KOPT-K1 (cell line): ENCODE data around the gene NPHP1.
"Not testable (repeated sequence)": the region's sequence is repeated elsewhere in the genome, so short reads cannot be mapped to it uniquely, and the experiment has no call there.

Experiments
- H3K27ac ChIP-seq: fragments of 200-600 bp; sonication (generic); 2 replicates; pipeline ENCODE4 v1.5.1; 2016; ENCODE audit warnings: antibody characterized with exemption, mild to moderate bottlenecking, low read depth, low read length; ENCODE audit not compliant: poor library complexity, severe bottlenecking
- H3K36me3 ChIP-seq: fragments of 200-600 bp; sonication (generic); 2 replicates; pipeline ENCODE4 v1.5.1; 2017; ENCODE audit warnings: antibody characterized with exemption, mild to moderate bottlenecking, low read length, moderate library complexity; ENCODE audit not compliant: insufficient read depth
- H3K9me3 ChIP-seq: fragments of 200-600 bp; sonication (generic); 2 replicates; pipeline ENCODE4 v1.5.1; 2017; ENCODE audit warnings: antibody characterized with exemption, low read length, mild to moderate bottlenecking; ENCODE audit not compliant: insufficient read depth, poor library complexity, severe bottlenecking

Gene NPHP1

DNA sequence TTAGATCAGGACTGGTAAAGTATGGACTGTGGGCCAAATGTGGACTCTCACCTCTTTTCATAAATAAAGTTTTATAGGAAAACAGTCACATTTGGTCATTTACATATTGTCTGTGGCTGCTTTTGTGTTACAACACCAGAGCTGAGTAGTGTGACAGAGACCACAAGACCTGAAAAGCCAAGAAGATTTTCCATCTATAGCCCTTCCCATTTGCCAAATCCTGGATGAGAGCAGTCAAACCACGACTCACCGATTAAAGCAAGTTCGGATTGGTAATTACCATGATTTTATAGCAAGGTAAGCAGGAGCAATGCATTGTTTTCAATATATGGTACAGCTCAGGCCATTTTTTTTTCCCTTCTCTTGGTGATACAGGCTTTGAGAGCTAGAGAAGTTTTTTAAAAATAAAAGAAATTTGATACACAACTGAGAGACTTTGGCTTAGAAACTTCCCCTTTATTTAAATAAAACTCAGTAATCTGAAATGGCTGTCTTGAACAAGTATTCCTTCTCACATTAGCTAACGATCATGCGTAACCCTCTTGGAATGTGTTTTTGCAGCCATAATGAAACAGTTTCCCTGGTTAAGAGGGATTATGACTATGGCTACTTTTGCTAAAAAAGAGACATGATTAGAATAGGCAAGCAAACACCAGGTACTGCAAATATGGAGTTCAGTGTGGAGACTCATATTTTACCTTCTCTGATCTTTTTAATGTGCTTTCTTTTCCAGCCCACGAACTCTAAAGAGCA, 79.7 kb downstream of the NPHP1 start:
- Histone ChIP-seq H3K36me3 (no peaks in the 10 kb centered on the region), H3K27ac (no peak overlapping the region), H3K9me3 (no peaks in the 10 kb centered on the region)

- no peak overlapping the region for H3K27ac ChIP-seq
- no peaks in the 10 kb centered on the region for H3K36me3 ChIP-seq
- no peaks in the 10 kb centered on the region for H3K9me3 ChIP-seq
Observed at GRCh38 chr2:110124038-110124825, 80.6 kb downstream of the NPHP1 start.

- H3K9me3 ChIP-seq, result no peaks in the 10 kb centered on the region
- no peaks in the 10 kb centered on the region for H3K36me3 ChIP-seq
- H3K27ac ChIP-seq, result no peak overlapping the region
Observed at GRCh38 chr2:110121592-110121991, 83.2 kb downstream of the NPHP1 start.

DNA sequence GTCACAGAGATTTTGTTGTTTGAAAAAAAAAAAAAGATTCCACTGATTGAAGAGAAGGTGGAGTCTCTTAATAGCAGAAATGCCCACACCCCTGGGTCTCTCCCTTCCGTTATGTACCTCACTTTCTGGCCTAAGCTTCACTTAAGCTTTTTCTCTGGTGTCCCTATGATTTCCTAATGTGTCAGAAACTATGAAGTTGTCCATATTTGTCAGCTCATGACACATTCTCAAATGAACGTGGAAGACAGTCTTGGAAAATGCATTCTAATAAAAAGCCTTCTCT, 83.8 kb downstream of the NPHP1 start:
- Histone ChIP-seq H3K9me3 (no peaks in the 10 kb centered on the region), H3K36me3 (no peaks in the 10 kb centered on the region), H3K27ac (no peak overlapping the region)

DNA sequence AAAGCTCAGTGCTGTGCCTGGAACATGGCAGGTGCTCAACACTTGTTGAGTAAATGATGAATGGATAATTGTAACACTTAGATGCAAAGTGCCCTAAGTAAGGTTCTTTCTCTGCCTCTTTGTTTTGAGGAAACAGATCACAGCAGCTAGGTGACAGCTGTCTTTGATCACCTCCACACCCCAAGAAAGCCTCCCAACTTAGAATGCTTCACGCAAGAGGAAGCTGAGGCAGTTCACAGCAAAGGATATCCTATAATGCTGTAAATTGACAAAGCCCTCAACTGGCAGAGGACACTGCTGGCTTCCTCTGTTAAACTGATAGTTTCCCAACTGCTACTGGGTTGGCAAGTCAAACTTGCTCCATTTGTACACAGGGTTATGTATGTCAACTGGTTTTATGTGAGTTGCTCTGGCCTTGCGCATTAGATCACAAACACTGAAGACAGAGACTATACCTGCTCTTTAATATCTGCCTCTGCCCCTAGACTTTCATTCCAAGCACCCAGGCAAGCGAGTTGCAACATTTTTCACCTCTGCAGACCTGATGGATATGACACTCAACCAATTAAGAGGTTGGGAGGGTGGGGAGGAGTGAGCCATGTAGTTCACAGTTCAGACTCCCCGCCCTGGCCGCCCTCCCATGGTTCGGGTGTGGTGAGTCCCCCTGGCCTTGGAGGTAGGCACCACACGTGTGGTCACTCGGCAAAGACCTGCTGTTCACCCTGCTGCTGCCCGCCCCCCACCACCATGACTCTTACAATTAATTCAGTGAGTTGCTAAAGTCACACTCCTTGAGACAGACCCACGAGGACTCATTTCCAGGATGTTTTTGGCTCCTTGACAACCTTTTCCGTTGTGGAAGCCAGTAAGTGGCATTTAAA, 84.4 kb downstream of the NPHP1 start:
- no peaks in the 10 kb centered on the region for H3K9me3 ChIP-seq
- no peak overlapping the region for H3K27ac ChIP-seq
- H3K36me3 ChIP-seq, result no peaks in the 10 kb centered on the region

GRCh38 chr2:110116033-110116710, 88.6 kb downstream of the NPHP1 start:
- H3K27ac ChIP-seq, result no peak overlapping the region
- H3K36me3 ChIP-seq, result no peaks in the 10 kb centered on the region
- no peaks in the 10 kb centered on the region for H3K9me3 ChIP-seq

- Histone ChIP-seq H3K27ac (no peak within 1 kb of the TSS), H3K36me3 (no peaks in the 10 kb centered on the region), H3K9me3 (no peaks in the 10 kb centered on the region)
Observed at GRCh38 chr2:110115291-110116032, 89.4 kb downstream of the NPHP1 start, which contains the start of gene MALL. Gene MALL, minus strand, starts transcription at chr2:110115822. Its CDS starts 30 bp downstream, at chr2:110115792.

DNA sequence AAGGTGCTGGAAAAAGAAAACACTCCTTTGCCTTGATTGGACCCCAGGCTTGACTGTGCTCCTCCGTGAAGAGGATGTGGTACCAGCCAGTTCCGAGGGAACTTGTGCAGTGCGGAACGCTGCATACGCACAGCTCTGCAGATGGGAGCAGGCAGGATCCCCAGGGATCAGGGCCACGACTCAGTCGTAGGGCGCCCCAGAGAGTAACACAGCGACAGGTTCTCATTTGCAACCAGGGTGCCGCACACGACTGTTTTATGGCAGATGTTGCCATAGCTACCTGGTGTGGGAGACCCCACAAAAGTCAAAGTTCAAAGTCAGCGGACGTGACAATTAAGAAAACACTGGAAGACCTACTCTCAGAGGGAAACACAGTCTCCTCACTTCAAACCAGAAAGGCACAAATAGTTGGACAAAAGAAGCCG, 90.0 kb downstream of the NPHP1 start:
- no peaks in the 10 kb centered on the region for H3K36me3 ChIP-seq
- no peak overlapping the region for H3K27ac ChIP-seq
- no peaks in the 10 kb centered on the region for H3K9me3 ChIP-seq

- Histone ChIP-seq H3K36me3 (no peaks in the 10 kb centered on the region), H3K27ac (no peak overlapping the region), H3K9me3 (peaks cover under 1% of the 10 kb centered on the region)
Observed at GRCh38 chr2:110113961-110114591, 90.7 kb downstream of the NPHP1 start.

GRCh38 chr2:110108291-110108690, 96.5 kb downstream of the NPHP1 start:
- peaks cover 16% of the 10 kb centered on the region for H3K9me3 ChIP-seq
- H3K36me3 ChIP-seq, H3K27ac ChIP-seq: not testable (repeated sequence)

GRCh38 chr2:110107092-110108079, 97.4 kb downstream of the NPHP1 start:
- H3K9me3 ChIP-seq, result peaks cover 16% of the 10 kb centered on the region
- H3K27ac ChIP-seq, result no peak overlapping the region
- H3K36me3 ChIP-seq, result no peaks in the 10 kb centered on the region

DNA sequence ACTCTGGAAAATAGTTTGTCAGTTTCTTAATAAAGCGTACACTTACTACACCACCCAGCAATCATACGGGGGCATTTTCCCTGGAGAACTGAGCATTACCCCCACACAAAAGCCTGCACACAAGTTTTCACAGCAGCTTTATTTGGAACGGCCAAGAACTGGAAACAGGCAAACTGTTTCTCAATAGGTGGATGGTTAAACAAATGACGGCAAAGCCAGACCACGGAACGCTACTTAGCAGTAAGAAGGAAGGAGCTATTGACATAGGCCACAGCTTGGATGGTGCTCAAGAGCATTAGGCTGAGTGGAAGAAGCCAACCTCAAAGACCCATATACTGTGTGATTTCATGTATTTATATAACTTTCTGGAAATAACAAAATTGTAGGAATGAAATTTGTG, 98.2 kb downstream of the NPHP1 start:
- Histone ChIP-seq H3K27ac (no peak overlapping the region), H3K36me3 (no peaks in the 10 kb centered on the region), H3K9me3 (peaks cover 16% of the 10 kb centered on the region)
